ENCODE data around the gene ASB2. TPM values are rescaled to one million over a fixed set of nuclear protein-coding genes. Genes with fewer than 3 reads are reported as not detected.

Gene ASB2
- total and polyA plus RNA-seq, 2 donors (not counting 1 experiment from before 2014, with no cell fraction given), result 0.99 to 1.5 TPM

- TF ChIP-seq EZH2 (IDR thresholded peaks at IDR 0.05; ENCODE audit: low read length, missing control alignments), result no peak
- TF ChIP-seq, protein P1, sequence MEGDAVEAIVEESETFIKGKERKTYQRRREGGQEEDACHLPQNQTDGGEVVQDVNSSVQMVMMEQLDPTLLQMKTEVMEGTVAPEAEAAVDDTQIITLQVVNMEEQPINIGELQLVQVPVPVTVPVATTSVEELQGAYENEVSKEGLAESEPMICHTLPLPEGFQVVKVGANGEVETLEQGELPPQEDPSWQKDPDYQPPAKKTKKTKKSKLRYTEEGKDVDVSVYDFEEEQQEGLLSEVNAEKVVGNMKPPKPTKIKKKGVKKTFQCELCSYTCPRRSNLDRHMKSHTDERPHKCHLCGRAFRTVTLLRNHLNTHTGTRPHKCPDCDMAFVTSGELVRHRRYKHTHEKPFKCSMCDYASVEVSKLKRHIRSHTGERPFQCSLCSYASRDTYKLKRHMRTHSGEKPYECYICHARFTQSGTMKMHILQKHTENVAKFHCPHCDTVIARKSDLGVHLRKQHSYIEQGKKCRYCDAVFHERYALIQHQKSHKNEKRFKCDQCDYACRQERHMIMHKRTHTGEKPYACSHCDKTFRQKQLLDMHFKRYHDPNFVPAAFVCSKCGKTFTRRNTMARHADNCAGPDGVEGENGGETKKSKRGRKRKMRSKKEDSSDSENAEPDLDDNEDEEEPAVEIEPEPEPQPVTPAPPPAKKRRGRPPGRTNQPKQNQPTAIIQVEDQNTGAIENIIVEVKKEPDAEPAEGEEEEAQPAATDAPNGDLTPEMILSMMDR (conservative IDR thresholded peaks at IDR 0.05 in 1 of 2, IDR thresholded peaks at IDR 0.05 in 1 of 2; ENCODE audit: low read depth in 1 of 2, low read length in 2 of 2), result no peak
- Histone ChIP-seq H3K27ac (ENCODE audit: insufficient read depth, low read length) (no peak overlapping the region), H3K27me3 (ENCODE audit: control insufficient read depth, insufficient read depth, low read length) (no peaks in the 10 kb centered on the region), H3K4me2 (ENCODE audit: extremely low read depth, insufficient read depth, low read length) (no peak overlapping the region), H3K9ac (ENCODE audit: insufficient read depth, low read length) (no peak overlapping the region), H4K20me1 (ENCODE audit: control insufficient read depth, extremely low read depth, insufficient read depth, low read length) (no peaks in the 10 kb centered on the region), H2AFZ (ENCODE audit: low read length) (no peak overlapping the region), H3K9me3 (ENCODE audit: control insufficient read depth, insufficient read depth, low read depth, low read length) (no peaks in the 10 kb centered on the region), H3K4me1 (ENCODE audit: control insufficient read depth, extremely low read depth, insufficient read depth, low read length) (no peaks in the 10 kb centered on the region), H3K4me3 (replicated peaks in 1 of 4; ENCODE audit: control extremely low read depth in 1 of 4, insufficient read depth in 1 of 4, low read depth in 3 of 4, low read length in 4 of 4) (no peak overlapping the region), H3K79me2 (ENCODE audit: control insufficient read depth, insufficient read depth, low read length) (no peaks in the 10 kb centered on the region), H3K36me3 (ENCODE audit: control insufficient read depth, insufficient read depth, low read length) (no peaks in the 10 kb centered on the region)
- peak in 1 of 2 donors; percentile 36 for DNase-seq (ENCODE audit: low read depth in 2 of 2)
These were observed 29.8 kb downstream of the ASB2 start for GRCh38 chr14:93946541-93947090.

DNA sequence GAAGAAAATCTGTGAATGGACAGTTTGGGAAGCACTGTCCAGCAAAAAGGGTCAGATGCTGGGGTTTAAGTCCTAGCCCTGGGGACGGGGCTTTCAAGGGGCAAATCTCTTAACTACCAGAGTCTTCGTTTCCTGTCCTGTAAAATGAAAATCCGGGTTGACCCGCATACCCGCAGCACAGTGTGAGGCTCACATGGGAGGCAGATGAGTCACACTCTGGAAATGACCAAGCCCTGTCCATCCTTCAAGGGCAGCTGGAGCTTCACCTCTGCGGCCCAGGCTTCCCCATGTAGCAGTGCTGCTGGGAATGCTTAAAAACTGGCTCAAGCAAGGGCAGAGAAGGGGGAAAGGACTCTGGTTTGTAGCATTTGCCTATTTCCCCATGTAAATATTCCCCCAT is 30.3 kb downstream of the ASB2 start:
- Histone ChIP-seq H2AFZ (ENCODE audit: low read length) (no peak overlapping the region), H3K27me3 (ENCODE audit: control insufficient read depth, insufficient read depth, low read length) (no peaks in the 10 kb centered on the region), H3K9me3 (ENCODE audit: control insufficient read depth, insufficient read depth, low read depth, low read length) (no peaks in the 10 kb centered on the region), H3K36me3 (ENCODE audit: control insufficient read depth, insufficient read depth, low read length) (no peaks in the 10 kb centered on the region), H3K27ac (ENCODE audit: insufficient read depth, low read length) (no peak overlapping the region), H3K4me1 (ENCODE audit: control insufficient read depth, extremely low read depth, insufficient read depth, low read length) (no peaks in the 10 kb centered on the region), H3K4me2 (ENCODE audit: extremely low read depth, insufficient read depth, low read length) (no peak overlapping the region), H3K79me2 (ENCODE audit: control insufficient read depth, insufficient read depth, low read length) (no peaks in the 10 kb centered on the region), H4K20me1 (ENCODE audit: control insufficient read depth, extremely low read depth, insufficient read depth, low read length) (no peaks in the 10 kb centered on the region), H3K9ac (ENCODE audit: insufficient read depth, low read length) (no peak overlapping the region), H3K4me3 (replicated peaks in 1 of 4; ENCODE audit: control extremely low read depth in 1 of 4, insufficient read depth in 1 of 4, low read depth in 3 of 4, low read length in 4 of 4) (no peak overlapping the region)
- no peak for TF ChIP-seq EZH2 (IDR thresholded peaks at IDR 0.05; ENCODE audit: low read length, missing control alignments)
- TF ChIP-seq, protein P1 (conservative IDR thresholded peaks at IDR 0.05 in 1 of 2, IDR thresholded peaks at IDR 0.05 in 1 of 2; ENCODE audit: low read depth in 1 of 2, low read length in 2 of 2), result no peak
- peak; percentile 27 to 52 for DNase-seq (ENCODE audit: low read depth in 2 of 2)

DNA sequence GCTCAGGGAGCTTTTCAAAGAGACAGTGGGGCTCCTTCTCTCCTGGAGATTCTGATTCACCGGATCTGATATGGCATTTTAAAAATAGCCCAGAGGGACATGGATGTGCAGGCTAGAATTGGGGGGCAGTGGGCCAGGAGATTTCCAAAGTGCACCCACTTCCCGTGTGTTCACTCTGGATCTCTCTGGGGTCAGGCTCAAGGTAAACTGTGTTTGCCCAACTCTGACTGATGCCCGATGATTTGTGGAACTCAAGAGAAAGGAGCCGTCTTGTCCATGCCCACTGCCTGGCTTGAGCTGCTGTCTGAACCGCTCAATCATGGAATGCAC is 31.3 kb downstream of the ASB2 start:
- DNase-seq (ENCODE audit: low read depth in 2 of 2), result no peak
- no peak overlapping the region for H3K9ac ChIP-seq (ENCODE audit: insufficient read depth, low read length)
- no peak overlapping the region for H3K4me3 ChIP-seq (replicated peaks in 1 of 4; ENCODE audit: control extremely low read depth in 1 of 4, insufficient read depth in 1 of 4, low read depth in 3 of 4, low read length in 4 of 4)
- no peaks in the 10 kb centered on the region for H3K79me2 ChIP-seq (ENCODE audit: control insufficient read depth, insufficient read depth, low read length)
- H3K9me3 ChIP-seq (ENCODE audit: control insufficient read depth, insufficient read depth, low read depth, low read length), result no peaks in the 10 kb centered on the region
- no peak overlapping the region for H2AFZ ChIP-seq (ENCODE audit: low read length)
- H3K36me3 ChIP-seq (ENCODE audit: control insufficient read depth, insufficient read depth, low read length), result no peaks in the 10 kb centered on the region
- no peak overlapping the region for H3K27ac ChIP-seq (ENCODE audit: insufficient read depth, low read length)
- no peak overlapping the region for H3K4me2 ChIP-seq (ENCODE audit: extremely low read depth, insufficient read depth, low read length)
- H4K20me1 ChIP-seq (ENCODE audit: control insufficient read depth, extremely low read depth, insufficient read depth, low read length), result no peaks in the 10 kb centered on the region
- no peaks in the 10 kb centered on the region for H3K27me3 ChIP-seq (ENCODE audit: control insufficient read depth, insufficient read depth, low read length)
- no peaks in the 10 kb centered on the region for H3K4me1 ChIP-seq (ENCODE audit: control insufficient read depth, extremely low read depth, insufficient read depth, low read length)
- TF ChIP-seq EZH2 (IDR thresholded peaks at IDR 0.05; ENCODE audit: low read length, missing control alignments), result no peak
- TF ChIP-seq, protein P1 (conservative IDR thresholded peaks at IDR 0.05 in 1 of 2, IDR thresholded peaks at IDR 0.05 in 1 of 2; ENCODE audit: low read depth in 1 of 2, low read length in 2 of 2), result no peak
